Natural killer cell (primary cell): ENCODE data around the gene GPC5. TPM values are rescaled to one million over a fixed set of nuclear protein-coding genes. Genes with fewer than 3 reads are reported as not detected.

Source experiments
- ATAC-seq, 3 donors: fragments of 150-1000 bp in 2 of 3; fragments of 200-7000 bp in 1 of 3; cut with Tn5 transposase; 1 replicate in 1 of 3; 2 replicates in 2 of 3; pipeline ENCODE4 v1.10.0; 2021; ENCODE audit warnings: mild to moderate bottlenecking in 2 of 3, moderate library complexity in 2 of 3
- DNase-seq, 2 donors: peaks; one replicate each; pipeline versions ENCODE4 v3.0.0 to v3.0.0-alpha.2; 2013 to 2021; ENCODE audit warnings: mixed read lengths in 1 of 2
- H3K27ac ChIP-seq: one replicate; pipeline ENCODE4 v1.5.1; 2013; ENCODE audit warnings: mild to moderate bottlenecking, low read length
- H3K27me3 ChIP-seq: one replicate; pipeline ENCODE4 v1.6.1; 2013; ENCODE audit warnings: low read length; ENCODE audit not compliant: control insufficient read depth, insufficient read depth
- H3K36me3 ChIP-seq: one replicate; pipeline ENCODE4 v1.6.1; 2013; ENCODE audit warnings: low read length; ENCODE audit not compliant: control insufficient read depth, insufficient read depth
- H3K4me1 ChIP-seq: one replicate; pipeline ENCODE4 v1.6.1; 2013; ENCODE audit warnings: low read length; ENCODE audit not compliant: control insufficient read depth, insufficient read depth
- H3K4me3 ChIP-seq: one replicate; pipeline ENCODE4 v1.5.1; 2013; ENCODE audit warnings: low read length
- H3K9me3 ChIP-seq: one replicate; pipeline ENCODE4 v1.6.1; 2013; ENCODE audit warnings: low read length; ENCODE audit not compliant: control insufficient read depth, insufficient read depth
- H3K27ac Mint-ChIP-seq, 2 donors: one replicate each; pipeline ENCODE4 v1.8.0; 2022; ENCODE audit warnings: mild to moderate bottlenecking in 2 of 2, mixed read lengths in 2 of 2, moderate library complexity in 1 of 2
- H3K27me3 Mint-ChIP-seq, 2 donors: one replicate each; pipeline ENCODE4 v1.8.0; 2022; ENCODE audit warnings: low read depth in 2 of 2, mixed read lengths in 2 of 2
- H3K36me3 Mint-ChIP-seq: one replicate; pipeline ENCODE4 v1.8.0; 2022; ENCODE audit warnings: mixed read lengths
- H3K4me1 Mint-ChIP-seq, 2 donors: one replicate each; pipeline ENCODE4 v1.8.0; 2022; ENCODE audit warnings: mixed read lengths in 2 of 2
- H3K4me3 Mint-ChIP-seq: one replicate; pipeline ENCODE4 v1.8.0; 2022; ENCODE audit warnings: mild to moderate bottlenecking, moderate library complexity, mixed read lengths
- H3K9me3 Mint-ChIP-seq, 2 donors: one replicate each; pipeline ENCODE4 v1.8.0; 2022; ENCODE audit warnings: mixed read lengths in 2 of 2
- CTCF ChIP-seq: fragments of 200-600 bp; IDR thresholded peaks from one replicate; pipeline ENCODE4 v1.8.0; 2022; ENCODE audit warnings: antibody characterized with exemption
- WGBS: methylation state at CpG from one replicate; pipeline ENCODE4 v1.1.7; 2013; ENCODE audit warnings: missing lambda C conversion rate; ENCODE audit not compliant: insufficient coverage; 5-methylcytosine and 5-hydroxymethylcytosine counted together
- intact Hi-C: fragments of 100-400 bp; cut with micrococcal nuclease; formaldehyde crosslinking; loops from one replicate; pipeline ENCODE4 v1.14.2; 2022
- total RNA-seq, 4 donors: library from RNA; stranded (reverse); fragments of 120-200 nt in 1 of 4; gene quantifications; one replicate each; pipeline versions ENCODE4 v1.2.3 to v1.2.4, GENCODE V29; 2013 to 2022

GPC5 gene
- total RNA-seq, 3 donors from 2014 or later (not counting 1 experiment from before 2014, with no cell fraction given): not detected

- Mint-ChIP-seq H3K27me3 (no peaks in the 10 kb centered on the region), H3K4me3 (no peak overlapping the region), H3K4me1 (no peaks in the 10 kb centered on the region), H3K9me3 (peaks cover 3 to 5% of the 10 kb centered on the region in 2 donors), H3K27ac (no peak overlapping the region), H3K36me3 (no peaks in the 10 kb centered on the region)
- WGBS: 90% methylated on average over 5 of the region's 5 CpGs
- H3K36me3 ChIP-seq: no peaks in the 10 kb centered on the region
- DNase-seq: no peak
- TF ChIP-seq CTCF: no peak
- no peaks in the 10 kb centered on the region for H3K9me3 ChIP-seq
- H3K4me1 ChIP-seq: no peaks in the 10 kb centered on the region
- intact Hi-C loops: no loop called here
- H3K4me3 ChIP-seq: no peak overlapping the region
- no peaks in the 10 kb centered on the region for H3K27me3 ChIP-seq
- ATAC-seq: no peak
- no peak overlapping the region for H3K27ac ChIP-seq
Measured at GRCh38 chr13:91482427-91482826, 84.0 kb downstream of the GPC5 start.

GRCh38 chr13:91491980-91492379, 93.6 kb downstream of the GPC5 start:
- Histone ChIP-seq H3K9me3 (peaks cover 3% of the 10 kb centered on the region), H3K36me3 (no peaks in the 10 kb centered on the region), H3K27me3 (no peaks in the 10 kb centered on the region), H3K4me3 (no peak overlapping the region), H3K27ac (no peak overlapping the region), H3K4me1 (no peaks in the 10 kb centered on the region)
- Mint-ChIP-seq H3K36me3 (no peaks in the 10 kb centered on the region), H3K27me3 (no peaks in the 10 kb centered on the region), H3K4me3 (no peak overlapping the region), H3K4me1 (no peaks in the 10 kb centered on the region), H3K9me3 (peaks cover 20 to 22% of the 10 kb centered on the region in 2 donors), H3K27ac (no peak overlapping the region)
- no peak for DNase-seq
- intact Hi-C loops: no loop called here
- WGBS: 91% methylated on average over 2 of the region's 2 CpGs
- ATAC-seq: no peak
- TF ChIP-seq CTCF: no peak

GRCh38 chr13:91493442-91493841, 95.0 kb downstream of the GPC5 start:
- Histone ChIP-seq H3K4me3 (no peak overlapping the region), H3K4me1 (no peaks in the 10 kb centered on the region), H3K27ac (no peak overlapping the region), H3K9me3 (peaks cover 3% of the 10 kb centered on the region), H3K27me3 (no peaks in the 10 kb centered on the region), H3K36me3 (no peaks in the 10 kb centered on the region)
- TF ChIP-seq CTCF: no peak
- Mint-ChIP-seq H3K27ac (no peak overlapping the region), H3K4me1 (no peaks in the 10 kb centered on the region), H3K9me3 (peaks cover 23 to 26% of the 10 kb centered on the region in 2 donors), H3K36me3 (no peaks in the 10 kb centered on the region), H3K4me3 (no peak overlapping the region), H3K27me3 (no peaks in the 10 kb centered on the region)
- intact Hi-C loops: no loop called here
- ATAC-seq (no peak), DNase-seq (no peak)
- 89% methylated on average over 5 of the region's 5 CpGs for WGBS

- TF ChIP-seq CTCF: no peak
- no peaks in the 10 kb centered on the region for H3K4me1 ChIP-seq
- H3K4me3 Mint-ChIP-seq: no peak overlapping the region
- no peaks in the 10 kb centered on the region for H3K4me1 Mint-ChIP-seq
- no peak overlapping the region for H3K27ac Mint-ChIP-seq
- H3K27me3 Mint-ChIP-seq: no peaks in the 10 kb centered on the region
- H3K4me3 ChIP-seq: no peak overlapping the region
- no peaks in the 10 kb centered on the region for H3K36me3 ChIP-seq
- H3K9me3 Mint-ChIP-seq: peaks cover 28 to 32% of the 10 kb centered on the region in 2 donors
- no peaks in the 10 kb centered on the region for H3K27me3 ChIP-seq
- H3K27ac ChIP-seq: no peak overlapping the region
- ATAC-seq (no peak), DNase-seq (no peak)
- WGBS: 88% methylated on average over 5 of the region's 5 CpGs
- H3K36me3 Mint-ChIP-seq: peaks cover 6% of the 10 kb centered on the region
- intact Hi-C loops: no loop called here
- no peaks in the 10 kb centered on the region for H3K9me3 ChIP-seq
Measured at GRCh38 chr13:91498298-91498697, 99.9 kb downstream of the GPC5 start.
